ENCODE results near the gene DRC1. TPM values are rescaled to one million over a fixed set of nuclear protein-coding genes. Genes with fewer than 3 reads are reported as not detected.

The DRC1 gene
- total and polyA plus RNA-seq, 12 donors = 0.10 to 0.56 (median 0.14) TPM; not detected in 7

- TF ChIP-seq POLR2A (IDR thresholded peaks at IDR 0.05) = no peak
- TF ChIP-seq CTCF (IDR thresholded peaks at IDR 0.05) = no peak
- H3K36me3 ChIP-seq (replicated peaks in 1 of 2) = no peaks in the 10 kb centered on the region
- no peaks in the 10 kb centered on the region for H3K9me3 ChIP-seq (replicated peaks in 1 of 3)
- WGBS, 4 donors = 82 to 91% (median 89%) methylated on average over 5 of the region's 5 CpGs
- no peak overlapping the region for H3K27ac ChIP-seq
- no peak for DNase-seq
- H3K4me1 ChIP-seq (replicated peaks in 1 of 2) = peaks cover 7 to 21% of the 10 kb centered on the region in 2 donors
- intact Hi-C loops (cut with DNase I) = no loop called here
- no peaks in the 10 kb centered on the region for H3K27me3 ChIP-seq
- H3K4me3 ChIP-seq = no peak overlapping the region
Observed at GRCh38 chr2:26478366-26478765, 76.6 kb downstream of the DRC1 start.

- intact Hi-C loops (cut with DNase I) = no loop called here
- no peaks in the 10 kb centered on the region for H3K27me3 ChIP-seq
- WGBS, 4 donors = 95 to 98% (median 96%) methylated on average over 15 to 25 of the region's 25 CpGs
- no peak overlapping the region for H3K27ac ChIP-seq
- no peak for DNase-seq
- no peak overlapping the region for H3K4me3 ChIP-seq
- no peaks in the 10 kb centered on the region for H3K9me3 ChIP-seq (replicated peaks in 1 of 3)
- peaks cover 16 to 30% of the 10 kb centered on the region in 2 donors for H3K4me1 ChIP-seq (replicated peaks in 1 of 2)
- no peak for TF ChIP-seq POLR2A (IDR thresholded peaks at IDR 0.05)
- TF ChIP-seq CTCF (IDR thresholded peaks at IDR 0.05) = no peak
- H3K36me3 ChIP-seq (replicated peaks in 1 of 2) = no peaks in the 10 kb centered on the region
Observed at GRCh38 chr2:26479131-26479788, 77.5 kb downstream of the DRC1 start.

- no peak overlapping the region for H3K4me3 ChIP-seq
- 89 to 91% (median 91%) methylated on average over 9 to 21 of the region's 21 CpGs for WGBS, 4 donors
- peak overlapping the region in 1 of 5 donors; percentile 40 for H3K27ac ChIP-seq
- TF ChIP-seq CTCF (IDR thresholded peaks at IDR 0.05) (no peak), POLR2A (IDR thresholded peaks at IDR 0.05) (no peak)
- H3K4me1 ChIP-seq (replicated peaks in 1 of 2) = peaks cover 20 to 37% of the 10 kb centered on the region in 2 donors
- no peaks in the 10 kb centered on the region for H3K9me3 ChIP-seq (replicated peaks in 1 of 3)
- DNase-seq = no peak
- intact Hi-C loops (cut with DNase I) = no loop called here
- H3K27me3 ChIP-seq = no peaks in the 10 kb centered on the region
- H3K36me3 ChIP-seq (replicated peaks in 1 of 2) = no peaks in the 10 kb centered on the region
Observed at GRCh38 chr2:26479789-26480565, 78.3 kb downstream of the DRC1 start.

GRCh38 chr2:26480566-26481423 lies 79.1 kb downstream of the DRC1 start:
- TF ChIP-seq POLR2A (IDR thresholded peaks at IDR 0.05) (no peak), CTCF (IDR thresholded peaks at IDR 0.05) (no peak)
- H3K27ac ChIP-seq = peak overlapping the region in 1 of 5 donors; percentile 40
- 63 to 85% (median 82%) methylated on average over 4 to 18 of the region's 18 CpGs for WGBS, 4 donors
- no peaks in the 10 kb centered on the region for H3K9me3 ChIP-seq (replicated peaks in 1 of 3)
- no peaks in the 10 kb centered on the region for H3K36me3 ChIP-seq (replicated peaks in 1 of 2)
- no peak overlapping the region for H3K4me3 ChIP-seq
- intact Hi-C loops (cut with DNase I) = no loop called here
- peaks cover 20 to 39% of the 10 kb centered on the region in 2 donors for H3K4me1 ChIP-seq (replicated peaks in 1 of 2)
- DNase-seq = no peak
- no peaks in the 10 kb centered on the region for H3K27me3 ChIP-seq
